Activated CD4-positive, alpha-beta T cell treated with anti-CD3 and anti-CD28 coated beads, Interleukin-2, amount 50 U/mL, for 1 hour (primary cell): Measurements from ENCODE around the gene PFKFB4.

Source experiments
- DNase-seq: peaks from one replicate; pipeline ENCODE4 v3.0.0-alpha.2; 2020

The PFKFB4 gene

DNA sequence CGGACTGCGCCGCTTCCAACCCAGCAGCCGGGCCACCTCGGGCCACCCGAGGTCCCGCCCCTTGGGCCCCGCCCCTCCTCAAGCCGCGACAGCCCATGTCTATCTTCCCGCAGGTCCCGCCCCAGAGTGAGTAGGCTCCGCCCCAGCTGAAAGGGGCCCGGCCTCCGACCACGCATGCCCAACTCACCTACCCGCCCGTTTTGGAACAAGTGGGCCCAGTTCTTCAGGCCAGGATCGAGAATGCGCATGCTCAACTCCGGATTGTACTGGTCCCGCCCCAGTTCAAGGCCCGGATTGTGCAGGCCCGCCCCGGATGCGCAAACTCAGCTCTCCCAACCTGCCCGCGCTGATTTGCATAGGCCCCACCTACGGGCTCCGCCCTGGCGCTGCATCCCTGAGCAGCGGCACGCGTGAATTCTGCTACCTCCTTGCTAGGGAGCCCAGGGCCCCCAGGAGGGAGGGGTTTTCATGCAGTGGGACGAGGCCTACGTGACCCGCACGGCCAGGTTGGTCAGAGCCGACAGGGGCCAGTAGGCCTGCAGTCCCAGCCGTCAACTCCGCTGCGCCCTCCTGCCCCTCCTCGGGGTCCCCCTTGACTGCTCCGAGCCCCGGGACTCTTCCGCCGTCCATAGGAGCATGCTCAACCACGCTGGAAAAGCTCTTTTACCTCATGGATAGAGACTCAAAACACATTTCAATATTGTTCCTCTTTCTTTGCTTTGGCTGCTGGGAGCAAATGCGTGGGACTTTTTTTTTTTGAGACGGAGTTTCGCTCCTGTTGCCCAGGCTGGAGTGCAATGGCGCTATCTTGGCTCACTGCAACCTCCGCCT, at the start of gene PFKFB4:
Gene PFKFB4, minus strand, starts transcription at position 8 of the 831 bp plus-strand sequence. CDS start 26 bp downstream, outside the sequence.
- DNase-seq = peak; percentile 99

DNA sequence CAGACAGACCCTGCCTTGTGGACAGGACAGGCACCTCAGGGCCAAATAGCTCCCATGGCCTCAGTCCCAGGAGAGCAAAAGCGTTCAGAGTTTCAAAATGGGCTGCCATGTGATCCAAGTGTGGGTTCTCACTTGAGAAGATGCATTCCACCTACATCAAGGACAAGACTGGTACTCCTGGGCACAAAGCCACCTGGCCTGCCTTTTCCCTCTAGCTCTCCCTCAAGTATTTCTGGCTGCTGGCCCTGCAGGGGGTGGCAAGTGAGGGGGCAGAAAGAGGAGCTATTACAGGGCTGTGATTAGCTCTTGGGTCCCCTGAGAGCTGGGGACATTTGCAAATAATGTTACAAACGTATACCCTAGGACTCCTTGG, 45.0 kb upstream of the PFKFB4 start:
- no peak for DNase-seq

GRCh38 chr3:48600711-48601621, 44.4 kb upstream of the PFKFB4 start:
- no peak for DNase-seq

DNA sequence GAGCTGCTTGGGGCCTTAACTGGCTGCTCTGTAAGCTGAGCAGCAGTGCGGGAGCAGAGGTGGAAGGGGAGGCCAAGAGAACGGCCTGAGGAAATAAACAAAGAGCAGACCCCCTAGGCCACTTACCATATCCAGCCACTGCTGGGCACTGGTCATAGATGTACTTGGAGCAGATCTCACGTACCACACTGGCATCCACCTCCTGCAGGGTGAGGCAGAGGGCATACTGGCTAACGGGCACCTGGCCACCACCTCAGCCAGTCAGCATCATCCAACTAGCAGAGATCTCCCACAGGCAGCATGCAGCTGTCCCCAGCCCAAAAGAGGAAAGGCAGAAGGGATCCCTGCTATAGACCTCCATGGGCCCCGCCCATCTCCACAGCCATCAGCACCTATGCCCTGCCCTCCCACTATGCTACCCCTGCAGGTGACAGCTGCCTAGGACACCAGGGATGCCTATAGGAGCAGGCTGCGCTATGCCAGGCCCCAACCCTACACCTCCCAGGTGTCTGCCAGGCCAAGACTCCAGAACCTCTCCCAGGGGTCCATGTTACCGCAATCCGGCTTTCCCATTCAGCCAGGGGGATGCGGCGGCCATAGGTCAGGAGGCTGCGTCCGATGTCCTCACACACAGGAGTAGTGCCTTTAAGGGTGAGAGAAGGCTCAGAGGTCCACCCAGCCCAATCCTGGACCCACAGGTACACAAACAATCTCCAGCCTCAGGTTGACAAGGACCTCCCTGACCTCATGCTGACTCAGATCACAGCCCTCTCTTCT, 43.1 kb upstream of the PFKFB4 start:
- DNase-seq = no peak

- no peak for DNase-seq
These were observed 42.5 kb upstream of the PFKFB4 start for GRCh38 chr3:48599077-48599501.

DNA sequence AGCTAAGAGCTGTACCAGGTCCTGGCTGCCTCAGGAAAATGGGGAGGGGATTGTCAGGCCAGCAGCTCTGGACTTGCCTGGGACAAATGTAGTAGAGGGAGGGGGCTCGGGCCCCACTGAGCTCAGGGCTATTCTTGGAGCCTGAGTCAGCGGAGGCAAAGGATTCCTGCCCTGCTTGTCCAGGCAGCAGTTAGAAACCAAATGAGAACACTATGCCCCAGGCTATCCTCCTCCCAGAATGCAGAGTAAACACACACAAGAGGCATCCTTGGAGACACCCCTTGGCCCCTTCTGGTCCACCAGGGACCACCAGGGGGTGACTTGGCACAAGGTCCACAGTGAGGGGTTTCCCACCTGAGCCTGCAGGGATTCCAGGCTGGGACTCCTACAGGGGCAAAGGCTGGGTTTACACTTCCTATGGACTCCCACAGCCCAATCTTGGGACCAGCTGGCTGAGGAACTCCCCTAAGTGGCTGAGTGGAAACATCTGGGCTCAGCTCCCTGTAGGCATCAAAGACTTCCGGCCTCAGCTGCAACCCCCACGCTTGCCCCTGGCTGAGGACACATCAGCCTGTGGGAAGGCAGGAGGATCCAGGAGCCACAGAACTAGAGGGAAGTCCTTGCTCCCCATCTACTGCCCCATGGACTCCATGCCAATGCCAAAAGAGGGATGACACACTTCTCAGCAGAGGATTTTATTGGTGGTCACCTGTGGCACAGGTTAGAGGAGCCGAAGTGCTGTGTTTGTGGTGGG, 41.9 kb upstream of the PFKFB4 start:
- DNase-seq = no peak

DNA sequence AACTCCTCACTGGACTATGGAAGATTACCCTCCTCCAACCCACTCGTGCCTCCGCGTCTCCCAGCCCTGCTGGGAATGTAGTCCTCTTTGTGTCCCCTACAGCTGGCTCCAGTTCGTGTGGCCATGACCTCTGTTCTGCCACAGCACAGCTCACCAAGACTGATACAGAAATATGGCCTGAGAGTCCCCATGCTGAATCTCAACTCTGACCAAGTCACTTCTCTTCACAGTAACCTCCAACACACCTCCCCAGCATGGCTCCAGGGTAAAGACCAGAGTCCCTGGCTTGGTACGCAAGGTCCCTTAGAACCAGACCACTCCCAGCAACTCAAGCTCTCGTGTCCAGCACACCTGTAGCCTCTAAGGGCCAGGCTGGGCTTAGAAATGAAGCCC, 40.8 kb upstream of the PFKFB4 start:
- no peak for DNase-seq

- DNase-seq = no peak
These were observed 40.2 kb upstream of the PFKFB4 start for GRCh38 chr3:48596676-48597407.

DNA sequence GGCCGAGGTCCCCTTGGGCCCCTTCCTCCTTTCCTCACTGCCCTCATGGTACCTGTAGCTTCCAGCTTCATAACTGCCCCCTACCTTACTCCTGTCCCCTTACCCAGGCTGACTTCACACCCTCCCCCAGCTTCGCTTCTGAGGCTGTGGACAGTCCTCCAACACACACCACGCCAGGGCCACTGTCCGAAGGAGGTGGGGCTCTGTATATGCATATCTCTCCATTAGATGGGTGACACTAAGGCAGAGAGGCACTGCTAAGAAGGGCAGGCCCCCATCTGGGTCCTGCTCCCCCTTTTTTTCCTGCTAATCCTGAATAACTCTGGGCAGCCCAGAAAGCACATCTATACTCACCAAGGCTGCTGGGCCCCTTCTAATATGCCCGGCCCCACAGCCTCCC, 39.6 kb upstream of the PFKFB4 start:
- no peak for DNase-seq

DNA sequence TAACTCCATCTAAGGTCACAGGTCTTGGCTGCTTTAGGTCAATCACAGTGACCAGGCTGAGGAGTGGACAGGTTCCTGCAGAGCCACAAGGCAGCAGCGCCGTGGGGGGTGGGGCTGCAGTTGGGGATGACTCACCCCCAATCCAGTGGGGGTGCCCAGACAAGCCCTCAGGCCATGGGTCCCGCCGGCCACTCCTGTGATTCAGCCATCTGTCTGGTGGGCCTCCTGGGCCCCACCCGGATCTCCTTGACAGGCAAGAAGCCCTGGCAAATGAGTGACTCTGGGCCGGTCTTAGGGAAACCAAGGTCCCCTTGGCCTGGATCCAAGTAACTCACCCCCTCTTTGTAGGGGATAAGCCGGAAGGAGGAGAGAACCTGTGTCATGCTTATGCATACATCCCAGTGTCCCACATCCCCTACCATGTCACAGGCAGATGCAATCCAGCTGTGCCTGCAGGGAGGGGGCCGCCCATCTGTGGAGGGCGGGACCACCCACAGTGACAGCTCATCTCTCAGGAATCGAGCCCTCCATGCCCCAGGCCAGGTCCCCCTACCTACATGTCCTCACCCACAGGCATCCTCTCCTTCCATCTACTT, 39.0 kb upstream of the PFKFB4 start:
- DNase-seq = no peak

DNA sequence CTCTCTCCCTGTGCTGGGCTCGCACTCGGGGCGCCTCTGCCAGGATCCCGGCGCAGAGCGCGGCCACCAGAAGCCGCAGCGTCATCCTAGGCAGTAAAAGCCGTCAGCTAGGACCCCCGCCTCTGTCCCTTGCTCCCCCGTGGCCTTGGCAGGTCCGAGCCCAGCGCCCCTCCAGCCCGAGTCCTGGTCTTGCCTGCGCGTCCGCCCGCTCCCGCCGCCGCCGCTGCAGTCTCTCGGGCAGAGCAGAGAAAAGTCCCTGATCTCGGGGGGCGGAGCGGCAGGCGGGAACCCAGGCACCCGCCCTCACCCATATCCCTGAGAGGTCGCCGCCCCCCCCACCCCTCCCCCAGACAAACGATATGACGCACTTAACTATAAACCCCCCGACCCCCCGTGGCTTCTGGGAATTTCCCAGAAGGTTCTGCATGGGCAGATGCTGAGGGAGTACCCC, 38.5 kb upstream of the PFKFB4 start, which contains the start of gene COL7A1:
Gene COL7A1, minus strand, starts transcription at position 255 of the 451 bp plus-strand sequence. Its CDS starts 170 bp downstream, at position 85.
- no peak for DNase-seq

- no peak for DNase-seq
These were observed 37.9 kb upstream of the PFKFB4 start for GRCh38 chr3:48594417-48595049.

- no peak for DNase-seq
These were observed 36.7 kb upstream of the PFKFB4 start for GRCh38 chr3:48593337-48593736.

- DNase-seq = no peak
These were observed 36.0 kb upstream of the PFKFB4 start for GRCh38 chr3:48592519-48593087.

- DNase-seq = no peak
These were observed 35.4 kb upstream of the PFKFB4 start for GRCh38 chr3:48591886-48592518.

DNA sequence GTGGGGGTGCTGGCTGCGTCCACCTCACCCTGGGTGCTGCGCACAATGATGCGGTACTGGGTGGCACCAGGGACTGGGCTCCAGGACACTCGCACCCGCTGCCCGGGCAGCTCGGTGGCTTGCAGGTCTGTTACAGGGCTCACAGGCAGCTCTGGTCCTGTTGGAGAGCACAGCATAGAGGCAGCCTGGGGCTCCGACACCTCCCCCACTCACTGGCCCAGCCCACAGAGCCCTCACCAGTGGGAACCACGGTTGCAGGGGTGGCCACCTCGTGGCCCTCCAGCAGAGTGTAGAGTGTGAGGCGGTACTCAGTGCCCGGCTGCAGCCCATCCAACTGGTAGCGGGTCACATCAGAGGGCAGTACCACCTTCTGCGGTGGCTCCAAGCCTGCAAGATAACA, 34.8 kb upstream of the PFKFB4 start:
- no peak for DNase-seq

DNA sequence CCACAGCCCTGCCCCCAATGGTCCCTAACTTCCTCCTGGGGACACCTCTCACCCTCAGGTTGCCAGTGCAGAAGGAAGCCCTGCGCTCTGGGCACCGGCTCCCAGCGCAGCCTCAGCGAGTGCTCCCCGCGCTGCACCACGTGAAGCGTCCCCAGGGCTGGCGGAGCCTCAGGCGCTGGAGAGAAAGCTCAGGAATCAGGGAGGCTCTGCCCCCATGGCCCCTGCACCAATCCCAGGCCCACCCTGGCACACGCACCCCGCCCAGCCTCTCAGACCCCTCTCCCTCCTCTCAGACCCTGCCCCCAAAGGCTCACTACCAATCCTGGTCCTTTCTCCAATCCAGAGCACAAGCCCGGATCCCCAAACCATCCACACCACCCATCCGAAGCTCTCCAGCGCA, 31.6 kb upstream of the PFKFB4 start:
- no peak for DNase-seq

DNA sequence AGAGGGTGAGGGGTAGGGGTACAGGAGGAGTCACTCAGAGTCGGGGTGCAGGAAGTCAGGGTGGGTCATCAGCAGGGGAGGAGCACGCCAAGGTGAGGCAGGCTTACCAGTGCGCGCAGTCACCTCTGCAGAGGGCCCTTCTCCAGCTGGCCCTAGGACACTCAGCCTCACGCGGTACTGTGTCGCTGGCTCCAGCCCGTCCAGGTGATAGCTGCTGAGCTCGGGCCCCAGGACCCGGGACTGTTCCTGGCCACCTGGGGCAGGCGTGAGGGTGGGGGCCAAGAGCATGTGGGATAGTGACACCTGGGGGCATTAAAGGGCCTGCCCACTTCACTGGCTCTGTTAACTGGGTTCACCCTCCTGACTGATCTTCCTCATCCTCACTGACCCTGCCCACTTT, 31.1 kb upstream of the PFKFB4 start:
- DNase-seq = no peak

DNA sequence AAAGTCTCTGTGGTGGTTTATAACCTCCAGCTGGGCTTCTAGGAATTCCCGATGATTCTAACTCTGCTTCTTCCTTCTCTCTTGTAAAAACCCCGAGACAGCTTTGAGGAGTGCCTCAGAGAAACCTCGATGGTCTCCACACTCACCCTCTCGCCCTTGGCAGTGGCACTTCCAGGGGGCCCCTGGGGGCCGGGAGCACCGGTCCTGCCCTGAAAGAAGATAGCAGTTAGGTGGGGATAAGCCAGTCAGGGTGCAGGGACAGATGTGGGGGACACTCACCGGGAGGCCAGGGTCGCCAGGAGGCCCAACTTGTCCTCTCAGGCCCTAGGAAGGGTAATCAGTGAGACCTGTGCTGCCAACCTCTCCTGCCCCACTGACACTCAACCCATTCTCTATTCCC, 28.8 kb upstream of the PFKFB4 start:
- DNase-seq = no peak

GRCh38 chr3:48584836-48585235, 28.2 kb upstream of the PFKFB4 start:
- DNase-seq = no peak
